HG03575 (cell line): ENCODE measurements around the gene SLAMF1.

Source experiments
- ATAC-seq: cut with Tn5 transposase; IDR thresholded peaks from one replicate; pipeline ENCODE4 v1.9.1; 2021; ENCODE audit not compliant: unreplicated experiment, insufficient number of reproducible peaks, low FRiP score; ENCODE audit errors: extremely low read depth

The SLAMF1 gene

DNA sequence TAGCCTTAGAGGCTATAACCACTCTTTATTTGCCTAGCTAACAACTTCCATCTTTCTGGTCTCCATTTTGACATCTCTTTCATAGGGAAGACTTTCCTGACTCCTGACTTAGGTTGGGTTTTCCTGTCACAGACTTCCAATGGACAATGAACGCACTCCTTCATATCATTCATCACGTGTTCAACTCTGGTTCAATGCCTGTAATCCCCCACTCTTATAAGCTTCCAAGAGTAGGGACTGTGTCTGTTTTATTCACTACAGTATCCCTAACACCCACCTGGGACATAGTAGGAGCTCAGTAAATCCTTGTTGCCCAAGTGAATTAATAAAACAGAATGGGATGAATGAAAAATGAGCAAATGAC, 4.6 kb downstream of the SLAMF1 start:
- no peak for ATAC-seq

DNA sequence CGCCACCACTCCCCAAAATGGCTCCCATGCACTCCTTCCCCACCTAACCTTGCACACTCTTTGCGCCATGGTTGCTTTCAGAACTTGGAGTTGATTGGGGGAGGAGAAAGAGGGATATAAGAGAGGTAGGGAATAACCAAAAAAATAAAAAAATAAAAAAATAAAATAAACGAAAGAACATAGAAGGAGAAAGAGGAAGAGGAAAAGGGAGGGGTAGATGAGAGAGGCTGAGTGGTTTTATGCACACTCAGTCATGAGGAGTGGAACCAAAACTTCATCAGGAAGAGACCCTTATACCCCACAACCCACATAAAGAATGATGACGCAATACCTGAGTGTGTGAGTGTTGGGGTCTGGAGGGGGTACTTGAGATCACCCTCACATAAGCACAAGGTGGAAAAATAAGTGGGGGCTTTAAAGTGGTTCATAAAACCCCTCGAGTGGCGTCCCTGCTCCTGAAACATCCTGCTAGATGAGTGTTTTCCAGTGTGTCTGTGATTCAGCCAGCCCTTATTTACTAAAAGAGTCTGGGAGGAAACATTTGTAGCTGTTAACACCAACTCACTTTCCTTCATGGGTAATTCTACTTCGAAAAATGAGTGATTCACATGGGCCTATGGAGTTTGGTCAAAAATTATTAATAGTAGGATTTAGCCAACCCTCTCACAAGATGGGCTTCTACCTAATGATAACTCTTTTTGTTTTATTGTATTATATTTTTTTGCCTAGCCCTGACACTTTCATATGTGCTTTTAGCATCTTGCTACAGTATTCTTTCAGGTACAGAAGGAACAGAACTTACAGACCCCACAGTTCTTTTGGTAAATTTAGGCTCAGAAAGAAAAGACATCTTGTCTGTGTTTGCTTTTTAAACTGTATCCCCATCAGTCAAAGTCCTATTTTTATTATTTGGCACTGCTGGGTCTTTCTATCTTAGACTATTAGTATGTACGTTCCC, 5.2 kb downstream of the SLAMF1 start:
- no peak for ATAC-seq

DNA sequence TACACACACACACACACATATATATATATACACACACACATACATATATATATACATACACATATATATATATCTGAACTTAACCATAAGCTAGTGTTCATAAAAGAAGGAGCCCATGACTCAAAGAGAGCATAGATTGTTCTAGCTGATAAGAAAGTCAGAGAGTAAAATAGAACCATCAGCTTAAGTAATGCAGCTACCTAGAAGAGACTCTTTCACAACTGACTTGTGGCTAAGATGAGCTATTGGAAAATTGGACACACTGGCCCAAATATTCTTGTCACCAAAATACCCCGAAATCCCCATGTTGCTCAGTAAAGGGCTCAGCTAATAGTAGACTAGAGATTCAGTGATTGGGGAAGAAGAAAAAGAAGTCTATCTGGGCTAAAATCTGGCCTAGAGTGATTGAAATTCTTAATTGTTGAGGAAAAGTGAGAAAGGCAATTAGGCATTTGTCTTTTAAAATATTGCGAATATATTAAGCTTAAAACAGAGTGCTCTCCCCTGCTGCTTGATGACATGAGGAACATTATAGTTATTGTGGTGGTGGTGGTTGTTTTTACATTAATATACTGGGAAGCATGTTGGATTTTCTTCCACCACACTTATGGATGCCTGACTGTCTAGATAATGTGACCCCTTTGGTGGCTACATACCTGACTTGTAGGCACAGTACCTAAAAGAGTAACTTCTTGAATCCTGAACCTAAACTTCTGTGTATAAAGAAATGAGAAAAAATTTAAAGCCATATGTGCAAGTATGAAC, 6.3 kb downstream of the SLAMF1 start:
- ATAC-seq = no peak

- ATAC-seq = no peak
Observed at GRCh38 chr1:160639652-160640051, 7.2 kb downstream of the SLAMF1 start.

DNA sequence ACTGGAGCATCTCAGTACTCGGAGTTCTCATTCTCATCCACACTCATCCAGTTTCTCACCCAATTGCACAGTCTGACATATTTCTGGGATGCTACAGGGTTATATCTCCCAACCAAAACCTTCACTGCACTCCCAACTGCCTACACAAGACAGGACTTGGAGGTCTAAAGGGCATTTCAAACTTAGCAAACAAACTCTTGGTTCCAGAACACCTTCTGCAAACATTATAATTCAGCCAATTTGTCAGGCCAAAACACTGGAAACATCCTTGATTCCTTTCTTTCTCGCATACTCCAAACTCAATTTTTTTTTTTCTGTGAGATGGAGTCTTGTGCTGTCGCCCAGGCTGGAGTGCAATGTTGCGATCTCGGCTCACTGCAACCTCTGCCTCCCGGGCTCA, 7.9 kb downstream of the SLAMF1 start:
- ATAC-seq = no peak

- ATAC-seq = no peak
Observed at GRCh38 chr1:160638540-160638857, 8.3 kb downstream of the SLAMF1 start.

GRCh38 chr1:160637821-160638539, 8.9 kb downstream of the SLAMF1 start:
- no peak for ATAC-seq

- ATAC-seq = no peak
Observed at GRCh38 chr1:160637065-160637464, 9.8 kb downstream of the SLAMF1 start.

DNA sequence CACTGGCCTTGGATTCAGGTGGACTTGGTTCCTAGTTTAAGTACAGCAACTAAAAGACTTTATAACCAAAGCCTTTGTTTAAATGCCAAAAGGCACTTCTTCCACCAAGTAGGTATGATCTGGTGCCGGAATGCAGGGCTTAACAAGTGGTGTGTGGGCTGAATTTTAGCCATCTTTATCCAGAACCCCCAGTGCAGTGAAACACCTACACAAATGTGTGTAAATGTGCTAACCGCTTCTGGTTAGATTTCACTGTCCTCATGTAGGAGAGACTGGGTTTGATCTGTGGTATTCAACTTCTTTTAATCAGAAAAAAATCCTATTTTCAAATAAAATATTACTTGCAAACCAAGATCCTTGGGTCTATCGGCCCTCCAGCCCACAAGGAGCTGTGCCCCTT, 10.3 kb downstream of the SLAMF1 start:
- no peak for ATAC-seq

- ATAC-seq = no peak
Observed at GRCh38 chr1:160636076-160636475, 10.8 kb downstream of the SLAMF1 start.

- no peak for ATAC-seq
Observed at GRCh38 chr1:160634543-160635491, 12.0 kb downstream of the SLAMF1 start.

GRCh38 chr1:160633330-160633903, 13.4 kb downstream of the SLAMF1 start:
- no peak for ATAC-seq

GRCh38 chr1:160631983-160632625, 14.7 kb downstream of the SLAMF1 start:
- no peak for ATAC-seq

GRCh38 chr1:160630523-160631451, 16.1 kb downstream of the SLAMF1 start:
- no peak for ATAC-seq

DNA sequence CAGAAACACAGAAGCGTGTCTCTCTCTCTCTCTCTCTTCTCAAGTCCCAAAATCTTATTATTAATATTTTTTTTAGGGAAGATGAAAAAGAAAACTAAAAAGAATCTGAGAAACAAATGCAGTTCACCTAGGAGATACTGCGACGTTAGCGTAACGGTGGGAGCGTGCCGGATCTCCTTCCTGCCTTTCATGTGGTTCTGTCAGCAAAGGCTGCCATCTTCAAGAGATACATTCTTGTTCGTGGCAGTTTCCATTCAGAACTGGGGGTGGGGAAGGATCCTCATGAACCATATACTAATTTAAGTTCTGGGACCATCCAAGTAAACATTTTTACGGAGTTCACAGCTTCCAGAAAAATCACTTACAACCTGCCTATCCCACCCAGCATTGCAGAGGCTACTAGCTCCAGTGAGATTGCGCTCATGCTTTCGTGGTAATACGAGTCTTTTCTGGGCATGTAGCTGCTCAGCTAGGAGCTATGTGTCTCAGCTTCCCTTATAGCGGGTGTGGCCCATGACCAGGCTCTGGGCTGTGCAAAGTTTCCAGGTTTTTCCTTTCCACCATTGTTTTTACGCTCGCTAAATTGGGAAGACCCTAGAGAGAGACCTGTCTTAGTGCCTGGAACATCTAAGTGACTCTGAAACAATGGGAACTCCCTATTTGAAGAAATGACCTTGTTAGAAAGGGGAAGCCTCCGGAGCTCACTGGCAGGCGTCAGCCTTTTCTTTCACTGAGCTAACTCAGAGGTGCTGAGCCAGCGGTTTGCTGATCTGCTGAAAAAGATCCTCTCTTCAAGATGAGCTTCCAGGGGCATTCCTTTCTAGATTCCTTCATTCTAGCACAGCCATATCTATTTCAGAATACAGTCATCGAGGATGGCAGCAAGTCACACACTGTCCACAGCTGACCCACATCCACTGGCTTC, 17.3 kb downstream of the SLAMF1 start:
- ATAC-seq = no peak

- no peak for ATAC-seq
Observed at GRCh38 chr1:160628799-160629263, 18.0 kb downstream of the SLAMF1 start.
